Thoracic aorta (tissue), 2 donors: Measurements from ENCODE around the gene WFDC1. TPM values are rescaled to one million over a fixed set of nuclear protein-coding genes. Genes with fewer than 3 reads are reported as not detected.

Experiments
- ATAC-seq: fragments of 150-250 bp; one replicate; pipeline ENCODE4 v1.8.0; 2017; ENCODE audit warnings: low read depth; ENCODE audit not compliant: insufficient number of reproducible peaks, low FRiP score
- DNase-seq: peaks from one replicate; pipeline ENCODE4 v3.0.0-alpha.2; 2020; ENCODE audit warnings: low spot score
- H3K27ac ChIP-seq, 2 donors: fragments of 200-600 bp; sonication (generic); 1 replicate in 1 of 2; 2 replicates in 1 of 2; pipeline ENCODE4 v1.5.1; 2016; ENCODE audit warnings: mild to moderate bottlenecking in 2 of 2, moderate library complexity in 2 of 2
- H3K27me3 ChIP-seq: fragments of 200-600 bp; sonication (generic); replicated peaks from 2 replicates; pipeline ENCODE4 v1.6.0; 2016; ENCODE audit warnings: mild to moderate bottlenecking; ENCODE audit not compliant: insufficient read depth
- H3K36me3 ChIP-seq: fragments of 200-600 bp; sonication (generic); one replicate; pipeline ENCODE4 v1.5.1; 2016
- H3K4me1 ChIP-seq, 2 donors: fragments of 200-600 bp; sonication (generic); 1 replicate in 1 of 2; 2 replicates in 1 of 2; pipeline versions ENCODE4 v1.5.1 to v1.6.0; 2016; ENCODE audit warnings: low read depth in 2 of 2, mild to moderate bottlenecking in 1 of 2; ENCODE audit not compliant: control insufficient read depth in 1 of 2
- H3K4me3 ChIP-seq: fragments of 200-600 bp; sonication (generic); 2 replicates; pipeline ENCODE4 v1.5.1; 2016; ENCODE audit warnings: mild to moderate bottlenecking
- H3K9me3 ChIP-seq: fragments of 200-600 bp; sonication (generic); 2 replicates; pipeline ENCODE4 v1.5.1; 2016
- total RNA-seq, 2 donors: library from RNA; depleted of rRNA; stranded (reverse); fragments of >200 nt; gene quantifications; one replicate each; pipeline versions ENCODE4 v1.1.0 to v1.2.3, GENCODE V29; 2016
- TF ChIP-seq, protein P1 (sequence below): fragments of 200-600 bp; sonication (generic); IDR thresholded peaks from one replicate; pipeline ENCODE4 v1.5.1; 2019; ENCODE audit warnings: antibody characterized with exemption

The WFDC1 gene
- total RNA-seq, 2 donors from 2014 or later: 4.6 to 203 TPM

DNA sequence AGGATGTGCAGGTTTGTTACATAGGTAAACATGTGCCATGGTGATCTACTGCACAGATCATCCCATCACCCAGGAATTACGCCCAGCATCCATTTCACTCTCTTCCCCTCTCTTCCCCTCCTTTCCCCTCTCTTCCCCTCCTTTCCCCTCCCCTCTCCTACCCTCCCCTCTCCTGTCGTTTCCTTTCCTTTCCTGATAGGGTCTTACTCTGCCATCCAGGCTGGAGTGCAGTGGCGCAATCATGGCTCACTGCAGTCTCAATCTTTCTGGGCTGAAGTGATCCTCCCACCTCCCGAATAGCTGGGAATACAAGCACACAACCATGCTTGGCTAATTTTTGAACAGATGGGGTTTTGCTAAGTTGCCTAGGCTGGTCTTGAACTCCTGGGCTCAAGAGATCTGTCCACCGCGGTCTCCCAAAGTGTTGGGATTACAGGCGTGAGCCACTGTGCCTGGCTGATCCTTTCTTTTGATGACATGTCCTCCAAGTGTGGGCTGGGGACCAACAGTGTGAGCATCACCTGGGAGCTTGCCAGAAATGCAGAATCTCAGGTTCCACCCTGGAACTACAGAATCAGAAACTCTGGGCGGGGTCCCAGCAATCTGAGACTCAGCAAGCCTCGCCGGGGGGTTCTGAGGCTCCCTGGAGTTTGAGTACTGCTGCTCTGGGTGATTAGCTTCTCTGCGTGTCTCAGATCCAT lies 84.5 kb downstream of the WFDC1 start:
- DNase-seq: no peak
- Histone ChIP-seq H3K9me3 (no peaks in the 10 kb centered on the region), H3K27ac (no peak overlapping the region), H3K4me3 (no peak overlapping the region), H3K4me1 (no peaks in the 10 kb centered on the region), H3K27me3 (no peaks in the 10 kb centered on the region), H3K36me3 (no peaks in the 10 kb centered on the region)
- TF ChIP-seq, protein P1, sequence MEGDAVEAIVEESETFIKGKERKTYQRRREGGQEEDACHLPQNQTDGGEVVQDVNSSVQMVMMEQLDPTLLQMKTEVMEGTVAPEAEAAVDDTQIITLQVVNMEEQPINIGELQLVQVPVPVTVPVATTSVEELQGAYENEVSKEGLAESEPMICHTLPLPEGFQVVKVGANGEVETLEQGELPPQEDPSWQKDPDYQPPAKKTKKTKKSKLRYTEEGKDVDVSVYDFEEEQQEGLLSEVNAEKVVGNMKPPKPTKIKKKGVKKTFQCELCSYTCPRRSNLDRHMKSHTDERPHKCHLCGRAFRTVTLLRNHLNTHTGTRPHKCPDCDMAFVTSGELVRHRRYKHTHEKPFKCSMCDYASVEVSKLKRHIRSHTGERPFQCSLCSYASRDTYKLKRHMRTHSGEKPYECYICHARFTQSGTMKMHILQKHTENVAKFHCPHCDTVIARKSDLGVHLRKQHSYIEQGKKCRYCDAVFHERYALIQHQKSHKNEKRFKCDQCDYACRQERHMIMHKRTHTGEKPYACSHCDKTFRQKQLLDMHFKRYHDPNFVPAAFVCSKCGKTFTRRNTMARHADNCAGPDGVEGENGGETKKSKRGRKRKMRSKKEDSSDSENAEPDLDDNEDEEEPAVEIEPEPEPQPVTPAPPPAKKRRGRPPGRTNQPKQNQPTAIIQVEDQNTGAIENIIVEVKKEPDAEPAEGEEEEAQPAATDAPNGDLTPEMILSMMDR: no peak
- ATAC-seq: no peak

Other genes starting within 250 kb of the WFDC1 start
- gene MBTPS1, start 177.9 kb upstream of the WFDC1 start, total RNA-seq: 10 to 100 TPM; 91.9 to 98.2 TPM
- gene HSDL1, start 149.7 kb upstream of the WFDC1 start, total RNA-seq: 10 to 100 TPM in 1 of 2 donors, 1 to 10 TPM in 1; 7.2 to 14.4 TPM
- gene DNAAF1, start 149.6 kb upstream of the WFDC1 start, total RNA-seq: not detected
- gene TAF1C, start 107.8 kb upstream of the WFDC1 start, total RNA-seq: 10 to 100 TPM; 43.7 to 75.9 TPM
- not detected for gene ADAD2, start 103.7 kb upstream of the WFDC1 start, total RNA-seq
- not detected for gene KCNG4, start 54.9 kb upstream of the WFDC1 start, total RNA-seq
- gene ATP2C2, start 73.7 kb downstream of the WFDC1 start, total RNA-seq: under 1 TPM; 0.28 to 0.54 TPM
- 10 to 100 TPM; 13.8 to 23.2 TPM for gene MEAK7, start 209.8 kb downstream of the WFDC1 start, total RNA-seq